Thyroid gland (tissue), 4 donors: Measurements from ENCODE around the gene RGS9.

Source experiments
- CTCF ChIP-seq, 6 experiments: fragments of 200-600 bp in 3 of 6; fragments of 450-650 bp in 3 of 6; sonication (generic) in 3 of 6; IDR thresholded peaks; one replicate each; pipeline ENCODE4 v1.5.1; 2016 to 2019; ENCODE audit warnings: antibody characterized with exemption in 6 of 6, mild to moderate bottlenecking in 2 of 6, inconsistent platforms in 1 of 6, moderate library complexity in 1 of 6
- POLR2A ChIP-seq, 2 donors: fragments of 450-650 bp; IDR thresholded peaks; one replicate each; pipeline ENCODE4 v1.6.1; 2017; ENCODE audit warnings: antibody characterized with exemption in 2 of 2, mild to moderate bottlenecking in 2 of 2, moderate library complexity in 1 of 2

GRCh38 chr17:65154770-65155589, 17.8 kb downstream of the RGS9 start:
- TF ChIP-seq CTCF (IDR thresholded peaks at IDR 0.05) (no peak), POLR2A (IDR thresholded peaks at IDR 0.05) (no peak)
